HG02678 (cell line): ENCODE measurements around the gene ADGRV1.
"Not testable (repeated sequence)": the region's sequence is repeated elsewhere in the genome, so short reads cannot be mapped to it uniquely, and the experiment has no call there.

Experiments used
- ATAC-seq: cut with Tn5 transposase; IDR thresholded peaks from one replicate; pipeline ENCODE4 v1.9.1; 2021; ENCODE audit warnings: mild to moderate bottlenecking, moderate library complexity; ENCODE audit not compliant: unreplicated experiment

ADGRV1 gene

DNA sequence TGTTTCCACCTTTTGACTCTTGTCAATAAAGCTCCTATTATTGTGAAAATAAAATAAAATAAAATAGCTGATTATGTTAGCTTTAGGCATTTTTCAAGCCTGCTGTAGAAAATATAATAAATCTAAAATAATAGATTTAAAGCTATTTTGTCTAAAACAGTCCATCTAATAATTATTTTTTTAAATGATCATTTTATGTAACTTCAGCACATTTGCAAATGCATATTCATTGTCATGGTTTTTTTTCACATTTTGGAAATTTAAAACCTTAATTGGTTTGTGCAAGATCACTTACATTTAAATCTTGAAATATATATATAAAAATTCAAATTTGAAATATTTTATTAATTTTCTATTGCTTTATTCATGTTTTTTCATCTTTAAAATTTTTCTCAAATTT is 159.8 kb downstream of the ADGRV1 start:
- ATAC-seq: no peak

DNA sequence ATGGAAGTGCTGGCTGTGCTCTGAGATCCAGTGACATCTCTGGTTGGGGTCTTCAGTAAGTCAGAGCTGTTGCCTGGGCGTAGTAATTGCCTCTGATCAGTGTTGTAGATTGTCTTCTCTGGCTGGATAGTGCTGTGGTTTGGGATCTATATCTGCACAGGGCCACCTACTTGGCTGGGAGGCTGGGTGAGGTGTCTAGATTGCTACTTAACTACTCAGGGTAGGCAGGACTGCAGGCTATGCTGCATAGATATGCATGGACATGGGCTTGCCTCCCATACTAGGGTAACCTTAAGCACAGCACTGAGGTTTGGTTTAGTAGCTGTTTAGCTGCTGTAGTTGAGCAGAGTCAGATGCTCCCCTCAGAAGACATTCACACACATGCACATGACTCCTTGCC is 181.0 kb downstream of the ADGRV1 start:
- ATAC-seq: no peak

DNA sequence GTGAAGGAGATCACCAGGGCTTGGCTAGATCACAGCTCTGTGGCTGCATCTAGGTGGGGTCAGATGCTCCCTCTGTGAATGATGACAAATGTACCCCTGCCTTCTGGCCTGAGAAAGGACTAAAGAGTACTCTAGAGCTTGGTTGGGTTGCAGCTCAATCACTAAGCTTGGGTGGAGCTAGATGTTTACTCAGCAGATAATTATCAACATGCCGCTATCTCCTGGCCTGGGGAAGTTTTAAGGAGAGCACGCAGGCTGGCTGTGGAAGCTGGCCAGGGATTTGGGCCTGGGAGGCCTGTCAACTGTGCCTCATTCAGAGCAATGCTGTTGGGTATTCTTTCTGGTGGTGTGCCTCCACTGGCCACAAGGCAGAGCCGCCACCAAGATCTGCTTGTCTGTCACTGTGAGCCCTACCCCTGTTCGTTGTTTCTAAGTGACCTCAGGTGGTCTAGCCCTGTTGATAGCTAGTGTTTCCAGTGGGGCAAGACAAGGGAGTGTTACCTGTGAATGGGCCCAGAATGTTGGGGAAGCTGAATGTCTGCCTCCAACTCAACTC is 181.7 kb downstream of the ADGRV1 start:
- ATAC-seq: no peak

DNA sequence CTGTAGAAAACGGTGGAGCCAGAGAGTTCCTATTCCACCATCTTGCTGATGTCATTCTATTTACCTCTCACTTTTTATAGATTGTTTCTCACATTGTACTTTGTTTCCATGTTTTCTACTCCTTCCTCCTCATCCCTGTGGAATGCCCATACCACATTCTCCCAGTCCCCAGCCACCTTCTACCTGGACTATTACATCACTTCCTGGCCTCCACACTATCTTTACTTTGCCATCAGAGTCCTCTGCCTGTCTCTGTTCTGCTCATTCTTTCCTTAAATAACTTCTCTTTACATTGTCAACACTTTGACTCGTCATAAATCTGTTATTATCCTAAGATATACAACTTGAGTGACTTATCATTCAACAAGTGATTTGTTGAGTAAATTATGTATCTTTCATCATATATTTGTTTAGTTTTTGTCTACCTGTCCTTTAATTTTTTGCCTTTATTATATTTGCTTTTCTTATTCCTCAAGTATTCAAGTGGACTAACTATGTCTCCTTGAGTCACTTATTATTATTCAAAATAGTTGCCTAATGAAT is 182.5 kb downstream of the ADGRV1 start:
- ATAC-seq: no peak

DNA sequence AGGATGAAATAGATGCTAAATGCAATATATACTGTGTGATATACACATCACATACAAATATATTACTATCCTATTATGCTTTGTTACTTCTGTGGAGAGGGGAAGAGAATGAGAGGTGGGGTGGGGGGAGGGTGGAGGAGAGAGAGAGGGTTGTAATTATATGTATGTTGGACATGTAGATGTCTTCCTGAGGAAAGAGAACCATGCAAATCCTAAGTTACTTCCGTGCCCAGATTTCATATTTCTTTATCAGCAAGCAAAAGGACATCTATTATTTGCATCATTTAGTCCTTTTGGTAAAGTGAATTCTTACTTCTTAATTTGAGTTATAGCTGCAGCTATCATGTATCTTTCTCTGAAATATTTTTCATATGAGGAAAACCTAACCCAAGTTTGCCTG is 187.5 kb downstream of the ADGRV1 start:
- no peak for ATAC-seq

DNA sequence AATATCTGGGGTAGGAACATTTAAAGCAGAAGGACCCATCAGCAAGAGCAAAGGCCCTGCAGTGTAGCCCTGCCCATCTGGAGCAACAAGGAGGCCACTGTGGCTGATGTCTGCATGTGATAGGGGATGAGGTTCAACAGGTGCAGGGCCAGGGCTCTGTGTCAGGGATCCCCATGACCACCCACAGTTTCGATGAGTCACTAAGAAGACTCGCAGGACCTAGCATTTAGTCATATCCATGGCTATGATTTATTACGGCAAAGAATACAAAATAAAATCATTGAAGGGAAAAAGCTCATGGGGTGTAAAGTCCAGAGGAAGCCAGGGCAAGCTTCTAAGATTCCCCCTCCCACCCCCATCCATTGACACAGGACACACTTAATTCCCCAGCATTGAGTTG is 188.6 kb downstream of the ADGRV1 start:
- no peak for ATAC-seq

DNA sequence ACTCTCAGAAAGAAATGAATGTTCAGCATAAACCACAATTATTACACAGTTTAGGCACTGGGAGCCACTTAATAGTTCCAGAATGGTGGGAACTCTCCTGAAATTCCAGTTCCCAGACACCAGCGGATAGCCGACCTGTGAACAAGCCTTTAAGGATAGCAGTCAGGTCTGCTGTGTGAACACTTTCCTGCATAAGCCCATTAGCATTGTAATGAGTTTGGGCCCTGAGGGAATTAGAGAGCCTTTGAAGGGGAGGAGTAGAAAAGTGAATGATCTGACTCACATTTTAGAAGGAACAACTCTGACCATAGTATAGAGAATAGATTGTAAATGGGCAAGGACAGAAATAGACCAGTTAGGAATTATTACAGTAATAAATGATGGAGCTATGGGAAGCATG is 189.1 kb downstream of the ADGRV1 start:
- no peak for ATAC-seq

DNA sequence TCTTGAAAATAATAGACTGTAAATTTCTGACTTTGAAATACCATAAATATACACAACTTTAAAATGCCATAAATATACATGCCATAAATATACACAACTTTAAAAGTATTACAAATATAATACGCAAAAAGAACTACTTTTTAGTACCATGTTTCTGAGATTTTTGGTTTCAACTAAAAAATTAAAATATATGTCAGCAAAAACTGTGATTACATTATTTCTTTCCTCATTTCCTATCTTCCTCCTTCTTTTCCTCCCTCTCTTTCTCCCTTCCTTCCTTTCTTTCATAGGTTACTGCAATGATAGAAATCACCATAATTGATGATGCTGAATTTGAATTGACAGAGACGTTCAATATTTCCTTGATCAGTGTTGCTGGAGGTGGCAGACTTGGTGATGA is 200.5 kb downstream of the ADGRV1 start:
- no peak for ATAC-seq

DNA sequence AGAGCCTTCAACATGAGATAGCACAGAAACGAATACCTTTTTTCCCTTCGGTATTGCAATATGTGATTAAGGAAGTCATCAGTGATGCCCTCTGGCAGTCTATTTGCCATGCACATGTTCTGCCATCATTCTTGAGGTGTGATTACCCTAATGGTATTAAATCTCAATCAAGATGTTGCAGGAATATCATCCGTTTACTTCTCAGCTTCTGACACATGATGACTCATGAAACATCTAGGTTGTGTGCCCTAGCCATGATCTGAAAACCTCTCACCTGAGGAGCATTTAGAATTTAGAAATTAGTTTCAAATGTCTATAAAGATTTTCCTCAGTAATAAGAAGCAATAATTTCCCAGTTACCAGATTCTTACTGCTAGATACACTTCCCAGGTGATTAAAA is 209.1 kb downstream of the ADGRV1 start:
- no peak for ATAC-seq

DNA sequence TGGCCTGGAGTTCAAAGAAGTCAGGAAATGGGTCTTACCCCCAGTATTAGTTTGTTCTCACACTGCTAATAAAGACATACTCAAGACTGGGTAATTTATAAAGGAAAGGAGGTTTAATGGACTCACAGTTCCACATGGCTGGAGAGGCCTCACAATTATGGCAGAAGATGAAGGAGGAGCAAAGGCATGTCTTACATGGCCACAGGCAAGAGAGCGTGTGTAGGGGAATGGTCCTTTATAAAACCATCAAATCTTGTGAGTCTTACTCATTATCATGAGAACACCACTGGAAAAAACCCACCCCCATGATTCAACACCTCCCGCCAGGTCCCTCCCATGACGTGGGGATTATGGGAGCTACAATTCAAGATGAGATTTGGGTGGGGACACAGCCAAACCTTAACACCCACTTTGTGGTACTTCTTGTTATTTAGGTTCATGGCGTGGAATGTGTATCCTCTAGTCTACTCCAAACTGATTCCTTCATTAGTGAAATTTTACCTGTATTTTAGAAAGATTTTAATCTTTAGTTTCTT is 211.5 kb downstream of the ADGRV1 start:
- not testable (repeated sequence) for ATAC-seq

DNA sequence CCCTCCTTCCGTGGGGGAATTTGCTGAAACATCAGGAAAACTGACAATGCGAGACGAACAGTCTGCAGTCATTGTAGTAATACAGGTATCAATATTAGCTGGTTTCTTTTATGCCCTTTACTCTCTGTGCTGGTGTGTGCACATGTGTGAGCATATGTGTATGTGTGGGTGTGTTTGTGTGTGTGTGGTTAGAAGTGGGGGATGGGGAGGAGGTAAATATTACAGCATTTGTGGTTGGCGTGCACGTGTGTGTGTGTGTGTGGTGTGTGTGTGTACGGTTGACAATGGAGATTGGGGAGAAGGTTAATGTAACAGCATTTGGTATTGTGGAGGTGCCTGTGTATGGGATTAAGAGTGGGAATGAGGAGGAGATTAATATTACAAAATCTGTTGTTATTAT is 219.4 kb downstream of the ADGRV1 start:
- ATAC-seq: no peak

DNA sequence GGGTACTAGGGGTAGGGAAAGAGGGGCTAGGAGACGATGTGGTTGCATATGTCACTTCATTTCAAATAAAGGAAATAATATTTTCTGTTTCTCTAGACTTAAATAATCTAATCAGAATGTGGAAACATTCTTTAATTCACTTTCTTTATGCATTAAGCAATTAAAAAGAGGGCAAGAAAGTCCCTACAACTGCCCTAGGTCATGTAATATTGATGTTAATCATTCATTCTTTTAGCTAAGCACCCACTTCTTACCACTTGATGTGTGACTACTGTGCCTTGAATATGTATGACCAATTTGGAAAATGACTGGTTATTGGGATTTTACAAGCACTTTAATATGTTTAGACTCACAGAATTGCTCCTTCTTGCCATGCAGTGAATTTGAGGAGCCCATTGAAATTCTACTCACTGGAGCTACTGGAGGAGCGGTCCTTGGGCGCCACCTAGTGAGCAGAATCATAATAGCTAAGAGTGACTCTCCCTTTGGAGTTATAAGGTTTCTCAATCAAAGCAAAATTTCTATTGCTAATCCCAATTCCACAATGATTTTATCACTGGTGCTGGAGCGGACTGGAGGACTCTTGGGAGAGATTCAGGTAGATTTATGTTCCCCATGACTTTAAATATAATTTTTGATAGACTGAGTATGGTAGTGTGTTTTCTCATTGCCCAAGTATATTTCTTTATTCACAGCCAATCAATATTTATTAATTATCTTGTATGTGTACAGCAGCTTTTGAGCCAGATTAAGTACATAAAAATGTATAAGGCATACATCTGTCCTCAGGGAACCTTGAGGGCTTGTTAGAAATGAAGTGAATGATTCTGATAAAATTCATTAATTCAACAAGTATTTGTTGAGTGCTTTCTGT is 225.1 kb downstream of the ADGRV1 start:
- peak; percentile 97 for ATAC-seq

DNA sequence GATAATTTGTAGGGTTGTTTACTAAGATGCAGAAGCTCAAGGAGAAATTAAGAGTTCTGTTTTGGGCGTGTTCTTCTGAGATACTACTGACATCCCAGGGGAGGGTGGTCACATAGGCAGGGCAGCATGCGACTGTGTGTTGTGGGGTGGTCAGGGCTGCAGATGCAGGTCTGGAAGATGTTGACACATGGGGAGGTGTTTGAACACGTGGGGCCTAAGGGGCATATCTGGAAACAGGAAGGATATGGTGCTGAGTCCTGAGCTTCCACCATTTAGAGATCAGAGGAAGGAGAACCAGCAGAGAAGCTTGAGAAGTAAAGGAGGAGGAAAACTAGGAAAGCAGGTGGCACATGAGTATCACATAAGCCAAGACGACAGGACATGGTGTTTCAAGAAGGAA is 228.2 kb downstream of the ADGRV1 start:
- no peak for ATAC-seq

DNA sequence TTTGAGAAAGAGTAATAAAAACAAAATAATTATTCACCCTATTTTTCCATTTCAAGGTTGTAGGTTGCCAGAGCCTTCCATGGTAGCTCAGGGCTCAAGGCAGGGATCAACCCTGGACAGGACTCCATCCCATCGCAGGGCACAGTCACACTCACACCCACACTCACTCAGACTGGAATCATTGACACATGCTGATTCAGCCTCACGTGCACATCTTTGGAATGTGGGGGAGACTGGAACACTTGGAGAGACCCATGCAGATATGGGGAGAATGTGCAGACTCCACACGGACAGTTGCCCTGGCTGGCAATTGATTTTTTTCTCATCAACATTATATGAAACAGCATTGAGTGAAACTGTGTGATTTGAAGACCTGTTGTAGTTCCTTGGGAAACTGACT is 234.1 kb downstream of the ADGRV1 start:
- no peak for ATAC-seq

DNA sequence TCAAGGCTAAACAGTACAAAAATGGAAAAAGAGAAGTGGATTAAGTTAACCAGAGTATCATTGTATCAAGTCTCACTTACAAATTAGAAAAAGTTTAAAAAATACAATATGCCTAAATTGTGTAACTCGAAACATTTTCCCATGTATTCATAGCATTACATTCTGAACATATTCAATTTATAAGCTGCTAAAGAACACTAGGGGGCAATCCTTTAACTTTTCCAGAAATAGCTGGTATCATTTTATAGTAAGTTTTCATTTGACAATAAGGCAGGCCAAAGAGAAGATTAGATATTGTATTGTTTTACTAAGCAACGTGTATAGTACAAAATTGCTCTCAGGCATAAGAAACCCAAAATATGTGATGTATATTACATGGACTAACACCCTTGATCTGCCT is 234.6 kb downstream of the ADGRV1 start:
- no peak for ATAC-seq

DNA sequence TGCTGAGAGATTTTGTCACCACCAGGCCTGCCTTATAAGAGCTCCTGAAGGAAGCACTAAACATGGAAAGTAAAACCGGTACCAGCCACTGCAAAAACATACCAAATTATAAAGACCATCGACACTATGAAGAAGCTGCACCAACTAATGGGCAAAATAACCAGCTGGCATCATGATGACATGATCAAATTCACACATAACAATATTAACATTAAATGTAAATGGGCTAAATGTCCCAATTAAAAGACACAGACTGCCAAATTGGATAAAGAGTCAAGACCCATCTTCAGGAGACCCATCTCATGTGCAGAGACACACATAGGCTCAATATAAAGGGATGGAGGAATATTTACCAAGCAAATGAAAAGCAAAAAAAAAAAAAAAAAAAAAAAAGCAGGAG is 238.3 kb downstream of the ADGRV1 start:
- not testable (repeated sequence) for ATAC-seq

DNA sequence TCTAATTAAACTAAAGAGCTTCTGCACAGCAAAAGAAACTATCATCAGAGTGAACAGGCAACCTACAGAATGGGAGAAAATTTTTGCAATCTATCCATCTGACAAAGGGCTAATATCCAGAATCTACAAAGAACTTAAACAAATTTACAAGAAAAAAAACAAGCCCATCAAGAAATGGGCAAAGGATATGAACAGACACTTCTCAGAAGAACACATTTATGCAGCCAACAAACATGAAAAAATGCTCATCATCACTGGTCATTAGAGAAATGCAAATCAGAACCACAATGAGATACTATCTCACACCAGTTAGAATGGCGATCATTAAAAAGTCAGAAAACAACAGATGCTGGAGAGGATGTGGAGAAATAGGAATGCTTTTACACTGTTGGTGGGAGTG is 241.5 kb downstream of the ADGRV1 start:
- not testable (repeated sequence) for ATAC-seq

DNA sequence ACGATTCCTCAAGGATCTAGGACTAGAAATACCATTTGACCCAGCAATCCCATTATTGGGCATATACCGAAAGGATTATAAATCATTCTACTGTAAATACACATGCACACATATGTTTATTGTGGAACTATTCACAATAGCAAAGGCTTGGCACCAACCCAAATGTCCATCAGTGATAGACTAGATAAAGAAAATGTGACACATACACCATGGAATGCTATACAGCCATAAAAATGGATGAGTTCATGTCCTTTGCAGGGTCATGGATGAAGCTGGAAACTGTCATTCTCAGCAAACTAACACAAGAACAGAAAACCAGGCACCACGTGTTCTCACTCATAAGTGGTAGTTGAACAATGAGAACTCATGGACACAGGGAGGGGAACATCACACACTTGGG is 241.9 kb downstream of the ADGRV1 start:
- ATAC-seq: not testable (repeated sequence)

DNA sequence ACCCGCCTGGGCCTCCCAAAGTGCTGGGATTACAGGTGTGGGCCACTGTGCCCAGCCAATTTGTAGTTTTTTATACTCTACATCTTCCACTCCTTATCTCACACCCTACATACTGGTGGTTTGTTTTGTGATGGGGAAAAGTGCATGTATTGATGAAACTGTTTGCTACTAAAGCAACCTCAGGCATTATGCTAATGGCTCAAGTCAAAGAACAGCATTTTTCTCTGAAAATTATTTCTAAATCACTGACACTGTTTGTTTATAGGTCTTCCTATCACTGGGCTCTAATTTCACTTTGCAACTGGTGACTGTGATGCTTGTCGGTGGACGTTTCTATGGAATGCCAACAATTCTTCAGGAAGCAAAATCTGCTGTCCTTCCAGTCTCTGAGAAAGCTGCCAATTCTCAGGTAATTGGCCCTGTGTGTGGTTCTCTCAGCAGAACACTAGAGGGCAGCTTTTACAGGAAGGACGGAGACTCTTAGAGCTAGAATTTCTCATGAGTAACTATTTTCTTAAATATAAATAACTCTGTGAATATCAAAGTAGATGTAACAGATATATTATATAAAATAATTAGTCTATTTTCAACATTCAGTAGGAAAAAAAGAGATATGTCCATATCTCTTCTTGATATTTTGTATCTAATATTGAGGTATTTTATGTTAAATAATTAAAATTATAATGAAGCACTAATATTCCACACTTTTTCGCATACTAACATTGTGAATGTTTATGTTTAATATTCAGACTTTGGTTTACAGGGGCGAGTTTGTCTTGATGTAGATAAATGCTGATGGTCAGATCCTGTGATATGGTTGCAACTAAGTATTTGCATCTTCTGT is 244.1 kb downstream of the ADGRV1 start:
- ATAC-seq: peak; percentile 86

DNA sequence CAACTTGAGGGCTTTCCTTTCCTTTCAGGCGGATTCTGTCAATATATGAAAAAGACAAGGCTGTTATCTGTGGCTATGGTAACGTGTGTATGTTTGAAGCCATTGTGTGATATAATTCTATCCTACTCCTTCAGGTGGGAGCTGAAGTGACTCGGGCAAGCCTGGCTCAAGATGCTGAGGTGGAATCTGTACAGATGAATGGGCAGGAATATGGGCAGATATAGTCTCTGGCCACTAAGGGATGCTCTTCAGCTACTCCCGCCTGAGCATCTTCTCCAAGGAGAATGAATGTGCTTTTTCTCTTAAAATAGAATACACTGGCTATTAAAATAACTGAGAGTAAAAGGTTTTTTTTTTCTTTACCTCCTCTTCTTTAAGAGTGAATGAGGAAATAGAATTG is 244.8 kb downstream of the ADGRV1 start:
- no peak for ATAC-seq

DNA sequence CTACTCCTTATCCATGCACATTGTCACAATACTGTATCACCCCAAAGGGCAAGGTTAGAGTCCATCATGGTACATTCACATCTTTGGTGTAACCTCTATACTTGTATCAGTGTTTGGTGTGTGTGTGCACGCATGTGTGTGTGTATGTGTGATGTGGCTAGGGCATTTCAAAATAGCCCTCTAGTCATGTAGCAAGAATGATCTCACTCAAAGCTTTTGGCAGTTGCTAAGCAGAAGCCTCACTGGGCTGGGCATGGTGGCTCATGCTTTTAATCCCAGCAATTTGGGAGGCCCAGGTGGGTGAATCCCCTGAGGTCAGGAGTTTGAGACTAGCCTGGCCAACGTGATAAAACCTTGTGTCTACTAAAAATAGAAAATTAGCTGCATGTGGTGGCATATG is 245.3 kb downstream of the ADGRV1 start:
- ATAC-seq: no peak
